Right cardiac atrium (tissue), 5 donors: ENCODE results near the gene RAPGEF1. TPM values are rescaled to one million over a fixed set of nuclear protein-coding genes. Genes with fewer than 3 reads are reported as not detected.
A peak's percentile ranks its signal among the peaks of the same experiment; 100 is the strongest.
"Not testable (repeated sequence)": the region's sequence is repeated elsewhere in the genome, so short reads cannot be mapped to it uniquely, and the experiment has no call there.

Experiments
- ATAC-seq, 2 donors: fragments of 200-7000 bp; cut with Tn5 transposase; one replicate each; pipeline versions ENCODE4 v1.8.0 to v1.9.1; 2020; ENCODE audit warnings: moderate library complexity in 2 of 2, mild to moderate bottlenecking in 1 of 2
- DNase-seq, 3 donors: peaks; one replicate each; pipeline ENCODE4 v3.0.0-alpha.2; 2020
- H3K27ac ChIP-seq: one replicate; pipeline ENCODE4 v1.5.1; 2013; ENCODE audit warnings: mild to moderate bottlenecking, low read length, control low read depth, moderate library complexity
- H3K27me3 ChIP-seq: one replicate; pipeline ENCODE4 v1.6.1; 2013; ENCODE audit not compliant: control insufficient read depth, insufficient read depth
- H3K4me1 ChIP-seq: one replicate; pipeline ENCODE4 v1.6.1; 2013; ENCODE audit warnings: low read length; ENCODE audit not compliant: control insufficient read depth, insufficient read depth
- H3K4me3 ChIP-seq: one replicate; pipeline ENCODE4 v1.5.1; 2013; ENCODE audit warnings: low read length, control low read depth
- H3K9me3 ChIP-seq: one replicate; pipeline ENCODE4 v1.6.1; 2013; ENCODE audit warnings: low read length; ENCODE audit not compliant: control insufficient read depth
- WGBS: extraction: QIAGEN DNeasy Blood & Tissue Kit; methylation state at CpG from one replicate; pipeline ENCODE4 v1.1.7; 2013; 5-methylcytosine and 5-hydroxymethylcytosine counted together
- intact Hi-C, 4 donors: fragments of 100-400 bp; cut with DNase I; formaldehyde crosslinking; loops; one replicate each; pipeline versions ENCODE4 v1.11.0 to v1.14.0; 2022 to 2023
- polyA plus RNA-seq: library from polyadenylated mRNA; stranded (reverse); fragments of 200-250 nt; gene quantifications from one replicate; pipeline ENCODE4 v1.2.3, GENCODE V29; 2013
- total RNA-seq, 4 donors: library from RNA; stranded (reverse); fragmentation: NEBNext Ultra II Directional; extraction: Animal tissue kit (Norgen Biotek cat#: 25700); gene quantifications; one replicate each; pipeline ENCODE4 v1.2.1, GENCODE V29; 2021
- donor health status: healthy with polysubstance abuse.
- donor health status: DM: no; HTN: yes; CAD: no.
- donor health status: DM: no; HTN: no; CAD: no.
- donor health status: DM: no; HTN: yes; CAD: no; lungs with severe emphysema.
- donor health status: DM: yes; HTN: yes; CAD: no.

The RAPGEF1 gene
- total and polyA plus RNA-seq, 5 donors = 58.5 to 100 (median 88.6) TPM

DNA sequence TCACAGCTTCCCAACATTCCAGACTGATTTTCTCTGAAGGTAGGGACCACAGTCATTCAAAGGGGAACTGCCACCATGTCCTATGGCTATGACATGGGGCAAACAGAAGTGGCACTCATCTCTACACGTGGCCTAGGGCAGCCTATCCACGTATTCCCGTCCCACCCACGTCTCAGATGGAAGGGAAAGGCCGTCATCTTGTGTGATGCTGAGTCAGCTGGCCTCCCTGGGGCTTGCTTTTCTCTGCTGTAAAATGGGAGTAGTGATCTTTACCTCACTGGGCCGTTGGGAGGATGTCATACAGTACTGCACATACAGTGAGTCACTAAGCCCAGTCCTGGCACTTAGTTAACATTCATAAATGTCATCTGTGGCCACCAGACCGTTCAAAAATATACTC lies 72.3 kb downstream of the RAPGEF1 start:
- Histone ChIP-seq H3K27me3 (no peaks in the 10 kb centered on the region), H3K9me3 (no peaks in the 10 kb centered on the region), H3K4me3 (no peak overlapping the region), H3K4me1 (peaks cover 30% of the 10 kb centered on the region), H3K27ac (no peak overlapping the region)
- 67% methylated on average over 7 of the region's 7 CpGs for WGBS
- ATAC-seq = no peak
- intact Hi-C loops = no loop called here
- no peak for DNase-seq

DNA sequence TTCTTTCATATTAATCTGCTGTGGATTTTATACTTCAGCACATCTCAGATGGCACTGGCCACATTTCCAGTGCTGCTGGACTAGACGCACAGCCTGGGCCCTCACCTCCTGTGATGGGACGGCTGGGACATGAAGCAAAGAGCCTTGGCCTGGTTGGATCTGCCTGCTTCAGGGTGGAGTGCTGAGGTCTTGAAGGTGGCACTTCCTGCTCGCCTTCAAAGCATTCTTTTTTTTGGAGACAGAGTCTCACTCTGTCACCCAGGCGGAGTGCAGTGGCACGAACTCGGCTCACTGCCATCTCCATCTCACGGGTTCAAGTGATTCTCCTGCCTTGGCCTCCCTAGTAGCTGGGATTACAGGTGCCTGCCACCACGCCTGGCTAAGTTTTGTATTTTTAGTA lies 73.1 kb downstream of the RAPGEF1 start:
- Histone ChIP-seq H3K27ac (no peak overlapping the region), H3K9me3 (no peaks in the 10 kb centered on the region), H3K4me1 (peaks cover 27% of the 10 kb centered on the region), H3K4me3 (no peak overlapping the region), H3K27me3 (no peaks in the 10 kb centered on the region)
- ATAC-seq (no peak), DNase-seq (no peak)
- WGBS = 95% methylated on average over 8 of the region's 8 CpGs
- intact Hi-C loops = no loop called here

DNA sequence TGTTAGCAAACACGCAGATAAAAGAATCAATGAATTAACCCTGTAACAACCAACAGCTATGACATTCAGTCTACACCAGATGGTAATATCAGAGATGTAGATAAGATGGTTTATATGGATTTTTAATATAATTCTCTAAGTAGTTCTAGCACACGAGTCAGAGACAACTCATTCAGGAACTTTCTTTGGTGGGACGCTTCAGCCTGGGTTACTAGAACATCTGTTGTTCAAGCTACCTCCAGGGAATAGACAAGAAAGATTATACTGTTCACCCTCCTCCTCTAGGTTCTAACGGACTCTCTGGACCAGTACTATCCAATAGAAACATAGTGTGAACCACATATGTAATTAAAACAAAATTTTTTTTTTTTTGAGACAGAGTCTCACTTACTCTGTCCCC lies 73.8 kb downstream of the RAPGEF1 start:
- Histone ChIP-seq H3K4me1 (peaks cover 20% of the 10 kb centered on the region), H3K27ac (no peak overlapping the region), H3K9me3 (no peaks in the 10 kb centered on the region), H3K4me3 (no peak overlapping the region), H3K27me3 (no peaks in the 10 kb centered on the region)
- DNase-seq = no peak
- WGBS = 59% methylated on average over 4 of the region's 4 CpGs
- intact Hi-C loops = no loop called here
- no peak for ATAC-seq

DNA sequence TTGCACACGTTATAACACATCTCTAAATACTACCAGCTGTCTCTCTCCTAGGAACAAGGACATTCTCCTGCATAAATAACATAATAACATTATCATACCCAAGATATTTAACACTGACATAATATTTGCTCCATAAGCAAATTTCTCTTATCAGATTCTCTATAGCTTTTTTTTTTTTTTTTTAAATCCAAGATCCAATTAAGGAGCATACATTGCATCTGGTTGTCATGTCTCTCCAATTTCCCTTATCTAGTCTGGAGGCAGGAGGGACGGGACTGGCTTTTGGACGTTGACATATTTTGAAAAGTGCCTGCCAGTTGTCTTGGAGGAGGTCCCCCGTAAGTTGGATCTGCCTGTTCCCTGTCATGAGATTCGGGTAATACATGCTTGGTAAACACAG lies 76.6 kb downstream of the RAPGEF1 start:
- Histone ChIP-seq H3K4me1 (peaks cover 13% of the 10 kb centered on the region), H3K9me3 (no peaks in the 10 kb centered on the region), H3K27me3 (no peaks in the 10 kb centered on the region), H3K4me3 (no peak overlapping the region), H3K27ac (no peak overlapping the region)
- intact Hi-C loops = no loop called here
- no peak for ATAC-seq
- no peak for DNase-seq
- WGBS = 37% methylated on average over 5 of the region's 5 CpGs

DNA sequence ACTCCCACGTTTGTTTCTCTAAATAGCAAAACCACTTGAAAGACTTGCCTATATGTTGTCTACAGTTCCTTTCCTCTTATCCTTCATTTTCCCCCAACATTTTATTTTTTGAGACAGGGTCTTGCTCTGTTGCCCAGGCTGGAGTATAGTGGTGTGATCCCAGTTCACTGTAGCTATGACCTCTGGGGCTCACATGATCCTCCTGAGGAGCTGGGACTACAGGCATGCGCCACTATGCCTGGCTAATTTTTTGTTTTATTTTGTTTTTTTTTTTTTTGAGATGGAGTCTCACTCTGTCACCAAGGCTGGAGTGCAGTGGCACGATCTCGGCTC lies 77.6 kb downstream of the RAPGEF1 start:
- H3K27me3 ChIP-seq, intact Hi-C loops, H3K4me3 ChIP-seq, DNase-seq, H3K9me3 ChIP-seq, ATAC-seq, H3K27ac ChIP-seq: not testable (repeated sequence)
- H3K4me1 ChIP-seq = peaks cover 18% of the 10 kb centered on the region
- 87% methylated on average over 4 of the region's 4 CpGs for WGBS

DNA sequence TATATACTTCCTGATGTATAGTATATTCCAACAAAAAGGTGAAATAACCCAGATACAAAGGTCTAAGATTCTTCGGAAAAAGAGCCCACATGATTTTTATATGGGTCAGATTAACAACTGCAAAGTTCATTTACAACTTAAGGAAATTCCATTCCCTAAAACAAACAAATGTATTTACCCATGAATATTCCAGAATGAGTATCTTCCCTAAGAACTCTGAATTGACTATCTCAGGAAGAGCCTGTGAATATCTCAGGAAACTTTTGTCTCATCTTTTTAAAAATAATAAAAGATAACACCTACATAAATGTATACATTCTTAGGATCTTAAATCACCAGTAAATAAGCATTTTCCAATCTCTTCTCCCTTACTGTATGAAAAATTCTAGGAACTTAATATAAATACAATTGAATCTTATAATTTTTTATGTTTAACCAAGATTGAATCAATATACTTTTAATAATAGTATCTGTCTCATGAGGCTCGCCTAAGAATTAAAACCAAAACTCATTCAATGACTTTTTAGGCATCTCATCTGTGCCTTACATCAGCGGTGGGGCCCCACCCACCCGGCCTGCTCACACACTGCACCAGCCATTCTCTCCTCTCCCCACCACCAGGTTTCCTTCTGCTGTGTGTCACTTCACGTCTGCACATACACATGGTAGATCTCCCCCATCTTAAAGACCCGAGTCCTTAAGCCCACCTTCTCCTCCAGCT lies 78.1 kb downstream of the RAPGEF1 start:
- Histone ChIP-seq H3K4me1 (peaks cover 21% of the 10 kb centered on the region), H3K9me3 (no peaks in the 10 kb centered on the region), H3K4me3 (no peak overlapping the region), H3K27ac (no peak overlapping the region), H3K27me3 (no peaks in the 10 kb centered on the region)
- intact Hi-C loops = no loop called here
- ATAC-seq (peak in 1 of 2 donors; percentile 27), DNase-seq (no peak)
- WGBS = 70% methylated on average over 6 of the region's 6 CpGs

DNA sequence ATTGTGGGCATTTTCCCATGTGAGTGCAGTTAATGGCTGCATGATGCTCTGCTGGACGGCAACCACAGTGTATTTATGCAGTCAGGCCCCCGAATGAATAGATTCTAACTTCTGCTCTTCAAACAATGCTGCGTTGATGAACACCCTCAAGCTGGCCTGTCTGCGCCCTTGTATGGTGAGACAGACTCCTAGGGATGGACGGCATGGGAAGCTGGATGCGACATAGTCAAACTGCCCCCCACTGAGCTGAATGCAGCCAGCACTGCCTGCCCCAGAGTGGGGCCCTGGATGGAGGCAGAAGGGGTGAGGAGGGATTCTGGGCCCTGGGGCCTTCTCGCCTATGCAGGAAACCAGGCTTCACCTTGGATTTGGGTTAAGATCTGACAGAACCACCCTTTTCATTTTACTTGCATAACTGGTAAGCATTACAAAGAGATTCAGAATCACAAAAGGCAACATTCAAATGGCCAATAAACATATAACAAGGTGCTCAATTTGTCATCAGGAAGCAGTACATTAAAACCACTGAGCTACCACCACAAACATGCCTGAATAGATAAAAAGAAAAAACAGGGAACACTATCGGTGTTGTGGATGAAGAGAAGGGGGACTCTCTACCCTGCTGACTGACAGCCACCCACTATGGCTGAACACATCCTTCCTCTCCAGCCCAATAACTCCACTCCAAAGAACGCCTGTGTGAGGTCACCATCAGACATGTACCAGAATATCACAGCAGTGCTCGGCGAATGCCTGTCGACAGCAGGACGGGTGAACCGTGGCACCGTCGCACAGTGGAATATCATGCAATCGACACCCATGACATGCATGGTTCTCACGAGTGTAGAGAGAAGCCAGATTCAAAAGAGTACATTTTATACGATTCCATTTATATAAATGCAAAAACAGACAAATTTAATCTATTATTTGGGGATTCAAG lies 79.1 kb downstream of the RAPGEF1 start:
- ATAC-seq (peak in 1 of 2 donors; percentile 22), DNase-seq (no peak)
- Histone ChIP-seq H3K4me3 (no peak overlapping the region), H3K27ac (no peak overlapping the region), H3K9me3 (no peaks in the 10 kb centered on the region), H3K27me3 (no peaks in the 10 kb centered on the region), H3K4me1 (peaks cover 25% of the 10 kb centered on the region)
- WGBS = 68% methylated on average over 19 of the region's 19 CpGs
- intact Hi-C loops = no loop called here

DNA sequence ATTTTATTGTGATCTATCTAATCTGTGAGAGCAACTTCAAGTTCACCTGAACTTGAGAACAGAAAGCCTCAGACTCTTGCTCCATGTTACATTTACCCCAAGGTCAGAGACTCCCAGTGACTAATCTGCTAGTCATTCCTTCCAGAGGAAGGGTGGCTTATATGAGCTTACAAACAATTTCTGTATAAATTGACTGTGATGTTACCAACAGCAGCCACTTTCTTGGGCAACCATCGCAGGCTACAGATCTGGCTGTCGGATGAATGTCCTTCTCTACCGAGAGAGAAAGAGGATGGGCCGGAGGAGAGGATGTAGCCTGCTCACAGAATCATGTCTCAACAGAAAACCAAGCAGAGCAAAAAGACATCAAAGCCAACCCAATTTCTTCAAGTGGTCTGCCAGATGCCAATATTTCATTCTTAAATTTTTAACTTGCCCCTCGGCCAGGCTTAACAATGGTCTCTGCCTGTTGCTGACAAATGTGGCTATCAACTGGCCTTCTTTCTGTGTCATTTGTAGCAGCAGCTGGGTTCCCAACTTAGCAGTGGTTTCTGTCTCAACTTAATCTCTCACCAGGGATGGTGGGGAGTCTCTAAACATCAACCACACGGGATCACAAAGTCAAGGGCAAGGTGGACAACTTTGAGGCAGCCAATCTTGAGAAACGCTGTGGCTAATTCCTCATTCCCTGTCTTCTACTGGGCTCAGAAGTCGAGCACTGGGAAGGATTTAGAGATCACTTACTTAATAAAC lies 81.3 kb downstream of the RAPGEF1 start:
- intact Hi-C loops = no loop called here
- Histone ChIP-seq H3K4me1 (peaks cover 28% of the 10 kb centered on the region), H3K27me3 (no peaks in the 10 kb centered on the region), H3K9me3 (no peaks in the 10 kb centered on the region), H3K4me3 (no peak overlapping the region), H3K27ac (no peak overlapping the region)
- 73% methylated on average over 8 of the region's 8 CpGs for WGBS
- ATAC-seq (peak in 1 of 2 donors; percentile 44), DNase-seq (no peak)

DNA sequence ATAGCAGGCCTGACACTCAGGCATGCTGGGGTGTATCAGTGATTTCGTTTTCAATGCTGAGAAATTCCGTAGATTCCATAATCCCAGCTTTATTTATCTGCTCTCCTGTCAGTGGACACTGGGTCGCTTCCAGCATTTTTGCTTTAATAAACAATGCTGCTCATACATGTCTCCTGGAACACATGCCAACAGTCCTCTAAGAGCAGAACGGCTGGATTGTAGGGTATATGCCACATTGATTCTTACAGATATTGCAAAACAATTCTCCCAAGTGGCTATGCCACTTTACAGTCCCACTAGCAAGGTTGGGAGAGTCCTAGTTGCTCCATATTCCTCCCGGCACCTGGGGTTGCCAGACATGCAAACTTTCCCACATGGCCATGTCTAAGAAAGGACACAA lies 81.9 kb downstream of the RAPGEF1 start:
- 56% methylated on average over 5 of the region's 5 CpGs for WGBS
- Histone ChIP-seq H3K9me3 (no peaks in the 10 kb centered on the region), H3K4me1 (peaks cover 28% of the 10 kb centered on the region), H3K27me3 (no peaks in the 10 kb centered on the region), H3K27ac (no peak overlapping the region), H3K4me3 (no peak overlapping the region)
- no peak for ATAC-seq
- intact Hi-C loops = no loop called here
- no peak for DNase-seq

DNA sequence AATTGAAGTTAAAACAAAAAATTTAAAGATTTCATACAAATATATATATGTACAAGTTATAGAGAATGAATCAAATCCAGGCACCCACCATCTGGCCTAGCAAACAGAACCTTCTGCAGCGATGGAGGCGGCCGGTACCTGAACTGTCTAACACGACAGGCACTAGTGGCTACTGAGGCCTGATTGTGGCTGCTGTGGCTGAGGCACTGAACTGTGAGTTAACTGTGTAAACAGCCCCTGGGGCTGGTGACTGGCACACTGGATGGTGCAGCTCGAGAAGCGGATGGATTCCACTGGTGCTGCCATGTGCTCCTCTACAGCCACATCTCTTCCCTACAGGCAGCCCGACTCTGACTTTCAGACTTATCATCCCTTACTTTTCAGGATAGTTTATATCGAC lies 82.4 kb downstream of the RAPGEF1 start:
- Histone ChIP-seq H3K27me3 (no peaks in the 10 kb centered on the region), H3K4me1 (peaks cover 28% of the 10 kb centered on the region), H3K27ac (no peak overlapping the region), H3K9me3 (no peaks in the 10 kb centered on the region), H3K4me3 (no peak overlapping the region)
- intact Hi-C loops = no loop called here
- 84% methylated on average over 8 of the region's 8 CpGs for WGBS
- ATAC-seq (no peak), DNase-seq (no peak)

DNA sequence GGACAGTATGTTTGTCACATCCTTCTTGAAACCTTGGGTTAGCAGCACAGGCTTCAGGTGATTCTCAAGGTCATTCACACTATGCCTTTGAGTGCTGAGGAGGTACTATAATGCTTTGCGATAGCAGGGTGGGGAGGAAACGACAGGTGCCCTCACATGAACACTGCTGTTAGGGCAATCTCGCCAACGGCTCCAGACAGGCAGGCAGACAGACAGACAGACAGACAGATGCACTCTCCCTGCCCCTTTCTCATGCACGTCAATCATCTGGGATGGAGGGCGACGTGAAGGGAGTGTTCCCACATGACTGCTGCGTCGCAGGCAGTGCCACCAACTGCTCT lies 82.9 kb downstream of the RAPGEF1 start:
- Histone ChIP-seq H3K27me3 (no peaks in the 10 kb centered on the region), H3K9me3 (no peaks in the 10 kb centered on the region), H3K27ac (peak overlapping the region; percentile 53), H3K4me3 (no peak overlapping the region), H3K4me1 (peaks cover 28% of the 10 kb centered on the region)
- DNase-seq (no peak), ATAC-seq (no peak)
- 71% methylated on average over 9 of the region's 9 CpGs for WGBS
- intact Hi-C loops = no loop called here
